WTC11 (cell line): ENCODE measurements around the gene PPP1R14B. TPM values are rescaled to one million over a fixed set of nuclear protein-coding genes. Genes with fewer than 3 reads are reported as not detected.

ENCODE experiments used
- ATAC-seq: fragments of 200-7000 bp; cut with Tn5 transposase; 2 replicates; pipeline ENCODE4 v1.10.0; 2021; ENCODE audit warnings: mild to moderate bottlenecking, moderate library complexity
- CTCF ChIA-PET: fragments of 300-600 bp; sonication (Branson Sonifier 250); formaldehyde crosslinking; loops from one replicate; lab custom pipeline; 2021; ENCODE audit warnings: antibody characterized with exemption; lab: Charles Lee
- POLR2A ChIA-PET: fragments of 350-600 bp; sonication (Branson Sonifier 250); formaldehyde crosslinking; loops from one replicate; lab custom pipeline; 2021; ENCODE audit warnings: antibody characterized with exemption; lab: Charles Lee
- DNase-seq: peaks from one replicate; pipeline ENCODE4 v3.0.0; 2021; ENCODE audit warnings: low spot score
- H3K27ac Mint-ChIP-seq: 2 replicates; pipeline ENCODE4 v1.8.0; 2021; ENCODE audit warnings: mixed read lengths
- H3K27me3 Mint-ChIP-seq: 2 replicates; pipeline ENCODE4 v1.8.0; 2021; ENCODE audit warnings: low read depth, mild to moderate bottlenecking, moderate library complexity, mixed read lengths
- H3K36me3 Mint-ChIP-seq: 2 replicates; pipeline ENCODE4 v1.8.0; 2021; ENCODE audit warnings: mixed read lengths
- H3K4me1 Mint-ChIP-seq: 2 replicates; pipeline ENCODE4 v1.8.0; 2022; ENCODE audit warnings: mixed read lengths
- H3K4me3 Mint-ChIP-seq: 2 replicates; pipeline ENCODE4 v1.8.0; 2021; ENCODE audit warnings: mild to moderate bottlenecking, moderate library complexity, mixed read lengths
- H3K9me3 Mint-ChIP-seq: 2 replicates; pipeline ENCODE4 v1.8.0; 2021; ENCODE audit warnings: mixed read lengths
- ATF2 ChIP-seq: sonication (generic); formaldehyde crosslinking; IDR thresholded peaks from 2 replicates; pipeline ENCODE4 v1.8.1; 2022; ENCODE audit warnings: low read depth, missing genetic modification reagents, borderline replicate concordance
- ATF6 ChIP-seq: sonication (generic); formaldehyde crosslinking; IDR thresholded peaks from 2 replicates; pipeline ENCODE4 v1.8.1; 2023; ENCODE audit warnings: mild to moderate bottlenecking, missing genetic modification reagents
- CBFB ChIP-seq: sonication (generic); formaldehyde crosslinking; IDR thresholded peaks from 2 replicates; pipeline ENCODE4 v1.8.1; 2022; ENCODE audit warnings: mild to moderate bottlenecking, low read depth, missing genetic modification reagents
- CREM ChIP-seq: sonication (generic); formaldehyde crosslinking; IDR thresholded peaks from 2 replicates; pipeline ENCODE4 v1.8.1; 2022; ENCODE audit warnings: mild to moderate bottlenecking, missing genetic modification reagents, moderate library complexity
- E2F4 ChIP-seq: sonication (generic); formaldehyde crosslinking; IDR thresholded peaks from 2 replicates; pipeline ENCODE4 v1.8.1; 2022; ENCODE audit warnings: low read depth, mild to moderate bottlenecking, moderate library complexity, missing genetic modification reagents, borderline replicate concordance
- ELF4 ChIP-seq: sonication (generic); formaldehyde crosslinking; IDR thresholded peaks from 2 replicates; pipeline ENCODE4 v1.8.1; 2022; ENCODE audit warnings: low read depth, mild to moderate bottlenecking, moderate library complexity, missing genetic modification reagents
- IRF2 ChIP-seq: sonication (generic); formaldehyde crosslinking; IDR thresholded peaks from 2 replicates; pipeline ENCODE4 v1.8.0; 2022; ENCODE audit warnings: low read depth, missing genetic modification reagents, borderline replicate concordance
- NFYB ChIP-seq: sonication (generic); formaldehyde crosslinking; conservative IDR thresholded peaks from 2 replicates; pipeline ENCODE4 v1.8.0; 2022; ENCODE audit warnings: low read depth, missing genetic modification reagents
- NR1H2 ChIP-seq: sonication (generic); formaldehyde crosslinking; IDR thresholded peaks from 2 replicates; pipeline ENCODE4 v1.9.0; 2021; ENCODE audit warnings: mild to moderate bottlenecking, moderate library complexity, missing genetic modification reagents
- PRDM15 ChIP-seq: sonication (generic); formaldehyde crosslinking; IDR thresholded peaks from 2 replicates; pipeline ENCODE4 v1.8.0; 2022; ENCODE audit warnings: missing genetic modification reagents
- PREB ChIP-seq: sonication (generic); formaldehyde crosslinking; IDR thresholded peaks from 2 replicates; pipeline ENCODE4 v1.8.1; 2022; ENCODE audit warnings: mild to moderate bottlenecking, missing genetic modification reagents, moderate library complexity, borderline replicate concordance
- RORB ChIP-seq: fragments of 250-450 bp; sonication (Bioruptor Pico); IDR thresholded peaks from 2 replicates; pipeline ENCODE4 v1.9.0; 2021; ENCODE audit warnings: mild to moderate bottlenecking
- SOX15 ChIP-seq: fragments of 250-450 bp; sonication (Bioruptor Pico); IDR thresholded peaks from 2 replicates; pipeline ENCODE4 v1.9.0; 2021; ENCODE audit warnings: mild to moderate bottlenecking
- USF1 ChIP-seq: sonication (generic); formaldehyde crosslinking; IDR thresholded peaks from 2 replicates; pipeline ENCODE4 v1.8.0; 2022; ENCODE audit warnings: mild to moderate bottlenecking, missing genetic modification reagents
- ZBTB43 ChIP-seq: sonication (generic); formaldehyde crosslinking; IDR thresholded peaks from 2 replicates; pipeline ENCODE4 v1.8.1; 2023; ENCODE audit warnings: mild to moderate bottlenecking, missing genetic modification reagents
- ZMAT4 ChIP-seq: fragments of 250-450 bp; sonication (Bioruptor Pico); IDR thresholded peaks from 2 replicates; pipeline ENCODE4 v1.9.0; 2021; ENCODE audit warnings: mild to moderate bottlenecking
- ZNF121 ChIP-seq: sonication (generic); formaldehyde crosslinking; IDR thresholded peaks from 2 replicates; pipeline ENCODE4 v1.8.0; 2023; ENCODE audit warnings: missing genetic modification reagents
- ZNF425 ChIP-seq: fragments of 250-450 bp; sonication (Bioruptor Pico); conservative IDR thresholded peaks from 2 replicates; pipeline ENCODE4 v1.9.0; 2021; ENCODE audit warnings: mild to moderate bottlenecking
- total RNA-seq: library from RNA; stranded (reverse); gene quantifications from 3 replicates; pipeline ENCODE4 v1.2.3, GENCODE V29; 2021

PPP1R14B gene
- total RNA-seq, 1 experiment from 2014 or later: 471 TPM

- no peak for TF ChIP-seq PRDM15 (CRISPR knock-in tag)
- TF ChIP-seq ATF2 (CRISPR knock-in tag): no peak
- no peak for TF ChIP-seq CREM
- no peak for TF ChIP-seq RORB
- TF ChIP-seq IRF2 (CRISPR knock-in tag): no peak
- TF ChIP-seq PREB: no peak
- TF ChIP-seq ZBTB43 (CRISPR knock-in tag): no peak
- TF ChIP-seq ELF4 (CRISPR knock-in tag): no peak
- TF ChIP-seq NR1H2 (CRISPR knock-in tag): no peak
- TF ChIP-seq ZNF121: no peak
These were observed 31.9 kb upstream of the PPP1R14B start (continued) for GRCh38 chr11:64278576-64279190.

- ChIA-PET POLR2A (interaction anchor here (0.5 to 0.6 kb wide), 2 partner anchors 25 to 100 kb away, joined by 3 to 10 read pairs; no protein-coding TSS in a partner anchor), CTCF (interaction anchor here (0.7 to 4.0 kb wide), 6 partner anchors 24 to 78 kb away, joined by 3 to 24 read pairs (median 6); partner anchors contain the start of genes CATSPERZ and PLCB3)
- H3K27ac Mint-ChIP-seq: no peak overlapping the region
- H3K36me3 Mint-ChIP-seq: peaks cover 6% of the 10 kb centered on the region
- ATAC-seq (no peak), DNase-seq (no peak)
- peaks cover 21% of the 10 kb centered on the region for H3K4me1 Mint-ChIP-seq
- no peak overlapping the region for H3K4me3 Mint-ChIP-seq
- no peaks in the 10 kb centered on the region for H3K27me3 Mint-ChIP-seq
- H3K9me3 Mint-ChIP-seq: no peaks in the 10 kb centered on the region
- no peak for TF ChIP-seq SOX15 (CRISPR knock-in tag)
- TF ChIP-seq CBFB (CRISPR knock-in tag): no peak
- no peak for TF ChIP-seq ZMAT4 (CRISPR knock-in tag)
- TF ChIP-seq USF1 (CRISPR knock-in tag): no peak
- no peak for TF ChIP-seq ZNF425 (CRISPR knock-in tag)
- TF ChIP-seq NFYB (CRISPR knock-in tag): no peak
- TF ChIP-seq E2F4 (CRISPR knock-in tag): no peak
- TF ChIP-seq ELF4 (CRISPR knock-in tag): no peak
- no peak for TF ChIP-seq ATF6 (CRISPR knock-in tag)
These were observed 30.1 kb upstream of the PPP1R14B start for GRCh38 chr11:64276653-64277431.
